ENCODE measurements around the gene DGCR6.
"Not testable (repeated sequence)": the region's sequence is repeated elsewhere in the genome, so short reads cannot be mapped to it uniquely, and the experiment has no call there.

The DGCR6 gene

GRCh38 chr22:18959741-18960140 is 53.6 kb downstream of the DGCR6 start:
- not testable (repeated sequence) for DNase-seq (ENCODE audit: low read depth); H3K4me3 ChIP-seq (ENCODE audit: low read depth, low read length)

GRCh38 chr22:18960166-18960820 is 54.2 kb downstream of the DGCR6 start:
- DNase-seq (ENCODE audit: low read depth); H3K4me3 ChIP-seq (ENCODE audit: low read depth, low read length): not testable (repeated sequence)

- H3K4me3 ChIP-seq (ENCODE audit: low read depth, low read length); DNase-seq (ENCODE audit: low read depth): not testable (repeated sequence)
Observed at GRCh38 chr22:18961201-18961600, 55.1 kb downstream of the DGCR6 start.

Data from LNCaP clone FGC (cell line).